Neural crest cell (in vitro differentiated cells): ENCODE results near the gene LIMS2. TPM values are rescaled to one million over a fixed set of nuclear protein-coding genes. Genes with fewer than 3 reads are reported as not detected.
A peak's percentile ranks its signal among the peaks of the same experiment; 100 is the strongest.

Source experiments
- DNase-seq: peaks from one replicate; pipeline ENCODE4 v3.0.0; 2021; ENCODE audit warnings: low read depth, mixed read lengths, low spot score
- H3K27ac Mint-ChIP-seq: one replicate; pipeline ENCODE4 v1.8.0; 2021; ENCODE audit warnings: mild to moderate bottlenecking, mixed read lengths; ENCODE audit not compliant: unreplicated experiment
- H3K27me3 Mint-ChIP-seq: 2 replicates; pipeline ENCODE4 v1.8.0; 2021; ENCODE audit warnings: low read depth, mild to moderate bottlenecking, mixed read lengths
- H3K36me3 Mint-ChIP-seq: 2 replicates; pipeline ENCODE4 v1.8.0; 2021; ENCODE audit warnings: low read depth, mild to moderate bottlenecking, mixed read lengths
- H3K4me1 Mint-ChIP-seq: 2 replicates; pipeline ENCODE4 v1.8.0; 2021; ENCODE audit warnings: mixed read lengths
- H3K4me3 Mint-ChIP-seq: one replicate; pipeline ENCODE4 v1.8.0; 2021; ENCODE audit warnings: mild to moderate bottlenecking, mixed read lengths
- H3K9me3 Mint-ChIP-seq: 2 replicates; pipeline ENCODE4 v1.8.0; 2021; ENCODE audit warnings: mixed read lengths
- CTCF ChIP-seq: fragments of 200-600 bp; sonication (generic); conservative IDR thresholded peaks from 2 replicates; pipeline ENCODE4 v1.5.0; 2021; ENCODE audit warnings: antibody characterized with exemption, mild to moderate bottlenecking
- total RNA-seq: library from RNA; stranded (reverse); gene quantifications from 2 replicates; pipeline ENCODE4 v1.2.1, GENCODE V29; 2021

LIMS2 gene
- total RNA-seq, 1 donor from 2014 or later: 7.6 TPM

- no peak for TF ChIP-seq CTCF
- Mint-ChIP-seq H3K4me1 (peaks cover 45% of the 10 kb centered on the region), H3K4me3 (peak overlapping the region; percentile 44), H3K27ac (peak overlapping the region; percentile 84), H3K9me3 (no peaks in the 10 kb centered on the region), H3K27me3 (no peaks in the 10 kb centered on the region), H3K36me3 (no peaks in the 10 kb centered on the region)
- no peak for DNase-seq
Observed at GRCh38 chr2:127643439-127644065, 31.8 kb downstream of the LIMS2 start.

GRCh38 chr2:127642706-127643438 is 32.5 kb downstream of the LIMS2 start:
- peak overlapping the region; percentile 44 for H3K4me3 Mint-ChIP-seq
- no peaks in the 10 kb centered on the region for H3K9me3 Mint-ChIP-seq
- TF ChIP-seq CTCF: no peak
- no peaks in the 10 kb centered on the region for H3K36me3 Mint-ChIP-seq
- H3K4me1 Mint-ChIP-seq: peaks cover 48% of the 10 kb centered on the region
- H3K27ac Mint-ChIP-seq: peak overlapping the region; percentile 84
- no peak for DNase-seq
- H3K27me3 Mint-ChIP-seq: no peaks in the 10 kb centered on the region

GRCh38 chr2:127641846-127642507 is 33.4 kb downstream of the LIMS2 start:
- Mint-ChIP-seq H3K27ac (no peak overlapping the region), H3K27me3 (no peaks in the 10 kb centered on the region), H3K4me1 (peaks cover 45% of the 10 kb centered on the region), H3K36me3 (no peaks in the 10 kb centered on the region), H3K4me3 (no peak overlapping the region), H3K9me3 (no peaks in the 10 kb centered on the region)
- DNase-seq: no peak
- TF ChIP-seq CTCF: no peak

- Mint-ChIP-seq H3K27me3 (no peaks in the 10 kb centered on the region), H3K4me1 (peaks cover 38% of the 10 kb centered on the region), H3K4me3 (no peak overlapping the region), H3K36me3 (no peaks in the 10 kb centered on the region), H3K27ac (no peak overlapping the region), H3K9me3 (no peaks in the 10 kb centered on the region)
- DNase-seq: no peak
- TF ChIP-seq CTCF: no peak
Observed at GRCh38 chr2:127641133-127641532, 34.2 kb downstream of the LIMS2 start.

- no peaks in the 10 kb centered on the region for H3K27me3 Mint-ChIP-seq
- peaks cover 30% of the 10 kb centered on the region for H3K4me1 Mint-ChIP-seq
- H3K36me3 Mint-ChIP-seq: no peaks in the 10 kb centered on the region
- H3K4me3 Mint-ChIP-seq: no peak overlapping the region
- no peak overlapping the region for H3K27ac Mint-ChIP-seq
- peak; percentile 21 for TF ChIP-seq CTCF
- no peak for DNase-seq
- no peaks in the 10 kb centered on the region for H3K9me3 Mint-ChIP-seq
Observed at GRCh38 chr2:127640082-127641072, 35.0 kb downstream of the LIMS2 start.
